Rectal smooth muscle tissue (tissue), 1 donor: ENCODE results near the gene PLAC9.
"Not testable (repeated sequence)": the region's sequence is repeated elsewhere in the genome, so short reads cannot be mapped to it uniquely, and the experiment has no call there.

Source experiments
- H3K27ac ChIP-seq: one replicate; pipeline ENCODE4 v1.7.0; 2013; ENCODE audit warnings: low read depth, low read length, inconsistent platforms
- H3K27me3 ChIP-seq: one replicate; pipeline ENCODE4 v1.7.0; 2013; ENCODE audit warnings: low read length; ENCODE audit not compliant: control insufficient read depth, insufficient read depth
- H3K36me3 ChIP-seq: one replicate; pipeline ENCODE4 v1.7.0; 2013; ENCODE audit warnings: low read length; ENCODE audit not compliant: control insufficient read depth, insufficient read depth
- H3K4me1 ChIP-seq: one replicate; pipeline ENCODE4 v1.7.0; 2013; ENCODE audit warnings: low read length; ENCODE audit not compliant: control insufficient read depth, insufficient read depth
- H3K4me3 ChIP-seq: one replicate; pipeline ENCODE4 v1.7.0; 2013; ENCODE audit warnings: low read length
- H3K9ac ChIP-seq: one replicate; pipeline ENCODE4 v1.7.0; 2013; ENCODE audit warnings: low read length

PLAC9 gene

DNA sequence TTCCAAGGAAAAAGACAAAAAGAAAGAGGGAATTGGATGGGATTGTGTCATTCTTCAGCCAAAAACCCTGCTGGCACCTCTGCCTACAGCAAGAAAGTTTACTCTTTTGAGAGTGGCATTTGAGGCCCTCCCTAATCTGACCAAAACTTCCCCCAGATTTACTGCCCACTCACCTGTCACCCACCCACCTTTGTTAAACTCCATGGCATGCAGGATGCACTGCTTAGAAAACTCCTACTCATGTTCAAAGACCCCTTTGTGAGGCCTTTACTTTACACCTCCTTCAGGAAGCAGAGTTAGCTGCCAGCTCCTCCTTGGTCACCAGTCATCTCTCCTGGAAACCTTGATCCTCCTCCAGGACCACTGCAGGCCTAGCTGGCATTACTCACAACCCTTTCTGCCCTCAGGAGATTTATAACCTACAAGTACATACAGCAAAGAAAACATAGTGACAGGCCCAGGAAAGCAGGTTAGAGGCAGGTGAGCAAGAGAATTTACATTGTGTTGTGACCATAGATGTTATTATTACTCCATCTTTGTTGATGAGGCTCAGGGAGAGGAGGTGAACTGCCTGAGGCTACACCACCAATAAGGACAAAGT, 10.3 kb upstream of the PLAC9 start:
- Histone ChIP-seq H3K27ac (no peak overlapping the region), H3K36me3 (no peaks in the 10 kb centered on the region), H3K4me3 (no peak overlapping the region), H3K4me1 (no peaks in the 10 kb centered on the region), H3K9ac (no peak overlapping the region), H3K27me3 (no peaks in the 10 kb centered on the region)

DNA sequence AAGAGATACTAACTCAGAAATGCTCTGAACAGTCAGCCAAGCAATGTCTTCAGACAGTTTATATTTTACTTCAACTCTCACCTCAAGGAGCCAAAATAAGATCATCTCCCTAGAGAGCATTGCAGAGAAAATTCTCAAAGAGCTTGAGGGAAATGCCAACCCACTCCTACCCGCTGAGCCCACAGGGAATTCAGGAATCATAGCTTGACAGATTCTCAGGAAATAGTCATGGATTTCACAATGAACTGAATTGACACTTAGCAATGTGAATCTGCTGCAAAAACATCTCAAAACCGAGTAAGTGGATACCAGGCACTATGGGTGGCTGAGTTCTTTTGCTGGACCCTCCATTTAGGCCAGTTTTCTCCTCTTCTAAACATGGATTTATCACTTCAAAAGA, 9.8 kb upstream of the PLAC9 start:
- Histone ChIP-seq H3K36me3 (no peaks in the 10 kb centered on the region), H3K4me3 (no peak overlapping the region), H3K27ac (no peak overlapping the region), H3K4me1 (no peaks in the 10 kb centered on the region), H3K27me3 (no peaks in the 10 kb centered on the region), H3K9ac (no peak overlapping the region)

DNA sequence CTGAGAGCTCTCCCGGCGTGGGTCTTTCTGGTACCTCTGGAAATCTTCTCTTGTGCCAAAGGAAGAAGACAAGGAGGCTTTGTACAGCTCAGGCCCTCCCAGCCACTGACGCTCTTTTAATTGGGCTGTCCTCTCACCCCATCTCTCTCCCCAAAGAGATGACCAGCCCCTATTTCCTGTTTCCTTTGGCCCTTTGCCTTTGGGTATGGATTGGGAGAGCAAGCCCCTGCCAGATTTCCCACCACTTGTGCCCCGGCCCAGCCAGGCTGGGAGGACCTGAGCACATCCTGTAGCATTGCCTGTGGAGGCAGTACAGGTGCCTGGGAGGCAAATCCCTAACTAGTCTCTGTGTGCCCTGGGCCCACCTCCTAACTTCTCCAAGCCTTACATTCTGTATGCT, 5.7 kb upstream of the PLAC9 start:
- Histone ChIP-seq H3K27me3 (no peaks in the 10 kb centered on the region), H3K4me1 (no peaks in the 10 kb centered on the region), H3K27ac (no peak overlapping the region), H3K9ac (no peak overlapping the region), H3K4me3 (no peak overlapping the region), H3K36me3 (no peaks in the 10 kb centered on the region)

DNA sequence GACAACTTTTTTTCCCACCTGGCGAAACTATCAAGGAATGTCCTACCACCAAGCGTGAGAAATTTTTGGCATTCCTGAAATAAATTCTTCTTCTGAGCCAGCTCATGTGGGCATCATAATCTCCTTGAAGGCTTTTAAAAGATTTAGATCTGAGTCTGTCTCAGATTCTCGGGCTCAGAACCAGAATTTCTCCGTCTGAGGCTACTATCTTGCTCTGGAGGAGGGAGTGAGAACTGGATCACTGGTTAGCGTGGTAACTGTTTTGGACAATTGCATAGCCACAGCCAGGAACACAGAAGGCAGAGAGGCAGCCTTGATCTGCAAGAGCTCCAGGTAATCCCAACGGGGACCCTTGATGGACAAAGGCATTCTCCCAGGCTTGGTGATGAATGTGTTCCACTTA, 1.0 kb upstream of the PLAC9 start:
- Histone ChIP-seq H3K36me3 (no peaks in the 10 kb centered on the region), H3K9ac (no peak overlapping the region), H3K4me1 (no peaks in the 10 kb centered on the region), H3K4me3 (no peak overlapping the region), H3K27ac (no peak overlapping the region), H3K27me3 (no peaks in the 10 kb centered on the region)

DNA sequence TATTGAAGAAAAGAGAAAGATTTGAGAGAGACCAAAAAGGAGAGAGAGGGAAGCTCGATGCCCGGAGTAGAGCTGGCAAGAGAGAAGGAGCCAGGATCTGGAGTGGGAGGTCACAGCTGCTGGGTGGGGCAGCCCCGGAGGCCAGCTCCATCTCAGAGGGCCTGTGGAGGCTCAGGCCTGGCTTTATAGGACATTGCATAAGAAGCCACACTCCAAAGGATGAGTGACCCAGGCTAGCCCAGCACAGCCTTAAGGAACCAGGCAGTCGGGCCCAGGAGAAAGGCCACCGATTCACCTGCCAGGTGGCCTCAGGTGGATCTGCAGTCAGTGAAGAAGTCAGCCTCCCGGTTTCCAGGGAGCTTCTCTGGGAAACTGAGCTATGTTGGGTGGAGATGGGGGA, 676 bp downstream of the PLAC9 start:
- Histone ChIP-seq H3K27me3 (no peaks in the 10 kb centered on the region), H3K27ac (no peak overlapping the region), H3K4me3 (peak overlapping the region; percentile 5), H3K9ac (no peak overlapping the region), H3K4me1 (no peaks in the 10 kb centered on the region), H3K36me3 (no peaks in the 10 kb centered on the region)

DNA sequence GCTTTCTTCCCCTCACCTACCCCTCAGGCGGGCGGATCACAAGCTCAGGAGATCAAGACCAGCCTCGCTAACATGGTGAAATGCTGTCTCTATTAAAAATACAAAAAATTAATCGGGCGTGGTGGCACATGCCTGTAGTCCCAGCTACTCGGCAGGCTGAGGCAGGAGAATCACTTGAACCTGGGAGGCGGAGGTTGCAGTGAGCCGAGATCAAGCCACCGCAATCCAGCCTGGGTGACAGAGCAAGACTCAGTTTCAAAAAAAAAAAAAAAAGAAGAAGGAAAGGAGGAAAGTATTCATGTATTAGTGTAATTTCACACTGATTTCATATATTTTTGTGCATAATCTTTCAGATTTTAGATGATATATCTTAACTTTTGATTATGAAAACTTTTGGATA, 1.2 kb downstream of the PLAC9 start:
- H3K4me1 ChIP-seq, H3K27me3 ChIP-seq, H3K27ac ChIP-seq, H3K36me3 ChIP-seq, H3K9ac ChIP-seq: not testable (repeated sequence)
- H3K4me3 ChIP-seq: peak overlapping the region; percentile 5

DNA sequence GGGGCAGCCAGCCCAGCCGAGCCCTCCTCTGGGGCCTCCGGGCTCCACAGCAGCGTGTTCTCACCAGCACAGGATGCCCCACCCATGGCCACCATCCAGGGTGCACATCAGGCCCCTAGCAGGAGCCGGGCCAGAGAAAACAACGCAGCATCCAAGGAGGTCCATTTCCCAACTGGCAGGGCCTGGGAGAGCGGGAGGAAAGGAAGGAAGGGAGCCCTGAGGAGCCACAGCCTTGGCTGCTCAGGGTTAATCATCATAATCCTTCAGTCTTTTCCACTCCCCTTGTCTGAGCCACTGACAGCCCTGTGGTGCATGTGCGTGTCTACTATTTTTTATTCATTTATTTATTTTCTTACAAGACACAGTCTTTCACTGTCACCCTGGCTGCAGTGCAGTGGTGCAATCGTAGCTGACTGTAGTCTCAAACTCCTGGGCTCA, 3.6 kb downstream of the PLAC9 start:
- Histone ChIP-seq H3K4me1 (no peaks in the 10 kb centered on the region), H3K4me3 (no peak overlapping the region), H3K27me3 (no peaks in the 10 kb centered on the region), H3K36me3 (no peaks in the 10 kb centered on the region), H3K27ac (no peak overlapping the region), H3K9ac (no peak overlapping the region)

DNA sequence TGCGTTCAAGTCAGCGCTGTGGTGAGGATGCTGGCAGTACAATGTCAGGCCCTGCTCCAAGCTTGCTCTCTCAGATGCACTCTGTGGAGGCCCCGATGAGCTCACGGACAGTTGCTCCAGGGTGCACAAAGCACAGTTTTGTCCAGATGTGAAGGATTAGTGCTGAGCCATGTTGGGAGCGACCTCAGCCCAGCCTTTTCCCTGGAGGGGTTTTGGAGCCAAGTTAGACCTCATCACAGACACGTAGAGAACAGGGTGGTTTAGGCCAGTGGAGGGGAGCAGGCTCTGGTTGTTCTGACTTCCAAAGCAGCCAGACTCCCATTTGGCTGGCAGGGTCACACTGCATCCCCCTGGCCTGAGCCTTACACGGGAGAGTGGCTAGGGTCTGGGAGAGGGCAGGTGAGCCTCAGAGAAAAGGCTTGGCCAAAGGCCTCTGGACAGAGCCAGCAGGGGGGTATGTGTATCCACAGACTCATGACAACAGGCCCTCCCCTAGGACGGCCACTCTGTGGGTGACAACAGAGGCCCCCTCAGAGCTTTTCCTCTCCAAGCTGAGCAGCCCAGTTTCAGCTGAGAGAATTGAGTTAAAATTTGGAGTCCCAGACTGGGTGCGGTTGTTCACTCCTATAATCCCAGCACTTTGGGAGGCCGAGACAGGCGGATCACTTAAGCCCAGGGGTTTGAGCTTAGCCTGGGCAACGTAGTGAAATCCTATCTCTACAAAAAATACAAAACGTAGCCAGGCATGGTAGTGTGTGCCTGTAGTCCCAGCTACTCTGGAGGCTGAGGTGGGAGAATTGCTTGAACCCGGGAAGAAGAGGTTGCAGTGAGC, 4.7 kb downstream of the PLAC9 start:
- Histone ChIP-seq H3K36me3 (no peaks in the 10 kb centered on the region), H3K4me1 (no peaks in the 10 kb centered on the region), H3K27me3 (no peaks in the 10 kb centered on the region), H3K4me3 (no peak overlapping the region), H3K27ac (peak overlapping the region; percentile 30), H3K9ac (no peak overlapping the region)

DNA sequence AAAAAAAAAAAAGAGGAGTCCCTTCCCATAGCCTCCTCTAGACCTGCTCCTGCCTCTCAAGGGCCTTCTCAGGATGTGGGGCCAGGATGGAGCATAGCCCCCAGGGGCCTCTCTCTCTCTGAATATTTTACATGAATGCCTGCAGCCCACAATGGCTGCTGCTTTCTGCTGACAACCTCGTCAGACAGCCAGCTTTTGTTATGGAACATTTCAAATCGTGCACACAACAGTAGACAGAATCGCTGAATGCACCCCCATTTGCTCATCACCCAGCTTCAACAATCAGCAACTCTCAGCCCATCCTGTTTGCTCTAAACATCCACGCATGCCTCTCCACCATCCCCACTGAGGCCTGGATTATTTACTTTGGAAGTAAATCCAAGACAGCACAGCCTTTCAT, 5.4 kb downstream of the PLAC9 start:
- H3K4me1 ChIP-seq: no peaks in the 10 kb centered on the region
- H3K36me3 ChIP-seq: no peaks in the 10 kb centered on the region
- no peaks in the 10 kb centered on the region for H3K27me3 ChIP-seq
- no peak overlapping the region for H3K27ac ChIP-seq
- no peak overlapping the region for H3K9ac ChIP-seq
- H3K4me3 ChIP-seq: no peak overlapping the region

DNA sequence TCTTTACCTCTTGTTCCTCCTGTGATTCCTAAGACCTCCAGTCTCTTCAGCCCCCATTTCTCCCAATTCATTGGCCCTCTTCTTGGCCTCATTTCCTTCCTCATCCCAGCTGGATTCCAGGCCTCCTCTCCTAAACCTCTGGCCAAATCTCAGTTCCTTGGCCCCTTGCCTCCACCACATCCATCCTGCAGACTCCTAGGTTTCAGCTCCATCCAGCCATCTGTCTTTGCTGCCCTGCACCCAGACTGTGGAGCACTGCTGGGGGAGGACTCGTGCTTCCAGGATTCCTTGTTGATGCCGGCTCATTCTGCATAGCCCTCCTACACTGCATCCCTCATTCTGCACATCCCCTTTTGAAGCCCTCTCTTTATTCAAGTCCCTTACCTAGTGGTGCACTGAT, 6.7 kb downstream of the PLAC9 start:
- no peaks in the 10 kb centered on the region for H3K27me3 ChIP-seq
- no peak overlapping the region for H3K4me3 ChIP-seq
- peaks cover 5% of the 10 kb centered on the region for H3K4me1 ChIP-seq
- H3K27ac ChIP-seq: no peak overlapping the region
- no peaks in the 10 kb centered on the region for H3K36me3 ChIP-seq
- no peak overlapping the region for H3K9ac ChIP-seq

DNA sequence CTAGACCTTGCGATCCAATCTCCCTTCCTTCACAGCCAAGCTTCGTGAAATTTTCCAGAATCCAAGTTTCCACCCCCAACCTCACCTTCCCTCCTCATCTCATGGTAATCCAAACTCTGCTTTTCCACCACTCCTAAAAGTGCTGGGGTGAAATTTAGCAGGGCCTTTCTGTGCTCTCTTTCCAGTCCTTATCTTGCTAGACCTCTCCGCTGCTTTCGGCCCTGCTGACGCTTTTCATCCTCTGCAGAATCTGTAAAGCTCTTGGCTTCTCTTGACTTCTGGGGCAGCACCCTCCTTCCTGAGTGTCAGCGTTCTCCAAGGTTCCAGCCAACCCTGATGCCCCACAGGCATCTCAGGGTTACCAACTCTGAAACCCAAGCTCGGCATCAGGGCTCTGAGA, 7.7 kb downstream of the PLAC9 start:
- no peak overlapping the region for H3K4me3 ChIP-seq
- H3K9ac ChIP-seq: no peak overlapping the region
- no peaks in the 10 kb centered on the region for H3K27me3 ChIP-seq
- no peak overlapping the region for H3K27ac ChIP-seq
- peaks cover 8% of the 10 kb centered on the region for H3K4me1 ChIP-seq
- no peaks in the 10 kb centered on the region for H3K36me3 ChIP-seq

DNA sequence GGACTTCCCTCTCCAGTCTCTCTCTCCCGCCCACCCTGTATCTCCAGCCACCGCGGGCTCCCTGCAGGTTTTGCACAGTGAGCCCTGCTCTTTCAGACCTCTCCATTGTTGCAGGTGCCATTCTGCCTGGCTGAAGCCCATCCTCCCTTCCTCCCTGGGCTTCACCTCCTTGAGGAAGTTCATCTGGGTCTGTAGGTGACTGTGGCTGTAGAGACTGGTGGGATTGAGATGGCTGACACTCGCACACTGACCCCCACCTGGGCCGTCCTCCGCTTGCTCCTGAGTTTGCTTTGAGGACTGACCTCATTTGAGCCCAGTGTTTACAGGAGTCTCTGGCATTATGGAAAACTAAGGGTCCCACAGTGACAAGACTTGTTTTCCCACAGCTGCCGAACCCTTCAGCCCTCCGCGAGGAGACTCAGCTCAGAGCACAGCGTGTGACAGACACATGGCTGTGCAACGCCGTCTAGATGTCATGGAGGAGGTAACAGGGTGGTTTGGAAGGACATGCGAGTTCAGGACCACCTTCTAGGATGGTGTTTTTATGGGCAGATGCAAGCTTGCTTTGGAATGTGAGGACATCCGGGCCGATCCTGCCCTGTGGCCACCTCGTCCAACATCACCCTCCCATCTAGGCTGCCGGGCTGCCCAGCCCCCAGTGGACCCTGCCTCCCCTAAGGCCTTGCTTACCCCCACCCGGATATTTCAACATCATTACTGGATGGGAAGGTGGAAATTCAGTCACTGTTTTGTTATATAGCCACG, 9.3 kb downstream of the PLAC9 start:
- H3K9ac ChIP-seq: no peak overlapping the region
- peaks cover 8% of the 10 kb centered on the region for H3K4me1 ChIP-seq

More for the DNA sequence above, 9.3 kb downstream of the PLAC9 start:
- no peaks in the 10 kb centered on the region for H3K36me3 ChIP-seq
- no peaks in the 10 kb centered on the region for H3K27me3 ChIP-seq
- no peak overlapping the region for H3K4me3 ChIP-seq
- H3K27ac ChIP-seq: no peak overlapping the region
